HCT116 (cell line): Measurements from ENCODE around the gene RWDD4. TPM values are rescaled to one million over a fixed set of nuclear protein-coding genes. Genes with fewer than 3 reads are reported as not detected.

Experiments
- ATAC-seq: fragments of 200-7000 bp; cut with Tn5 transposase; 2 replicates; pipeline ENCODE4 v1.9.1; 2020; ENCODE audit warnings: mild to moderate bottlenecking, moderate library complexity
- BruUV-seq: library from RNA; stranded (reverse); fragments of 400-500 nt; replicated peaks from 2 replicates; lab custom pipeline; 2021; lab: Mats Ljungman, UMichigan
- CTCF ChIA-PET: fragments of 300-600 bp; sonication (Branson Sonifier 250); formaldehyde crosslinking; loops from one replicate; lab custom pipeline; 2021; ENCODE audit warnings: antibody characterized with exemption; lab: Charles Lee
- POLR2A ChIA-PET: fragments of 300-600, 350-600 bp; sonication (Branson Sonifier 250); formaldehyde crosslinking; loops from one replicate; lab custom pipeline; 2021; ENCODE audit warnings: antibody characterized with exemption; lab: Charles Lee
- RAD21 ChIA-PET, 2 experiments: fragments of 300-600 bp; sonication (Branson Sonifier 250); formaldehyde crosslinking; loops; one replicate each; lab custom pipeline; 2023; ENCODE audit warnings: low total read pairs in 2 of 2; ENCODE audit not compliant: uncharacterized antibody in 2 of 2, unreplicated experiment in 2 of 2, low non-redundant PET in 1 of 2; lab: Charles Lee
- DNase-seq: peaks from one replicate; pipeline ENCODE4 v3.0.0-alpha.2; 2010; ENCODE audit warnings: low read depth, low spot score
- H2AFZ ChIP-seq: fragments of 200-600 bp; shearing (Covaris generic), sonication (generic); 2 replicates; pipeline ENCODE4 v1.6.1; 2017; ENCODE audit warnings: low read depth, mixed run types, mixed read lengths, antibody characterized with exemption, low read length; ENCODE audit not compliant: poor library complexity, severe bottlenecking
- H3K27ac ChIP-seq: 2 replicates; pipeline ENCODE4 v1.5.1; 2012; ENCODE audit warnings: low read depth, low read length
- H3K27me3 ChIP-seq: fragments of 200-600 bp; sonication (generic); 2 replicates; pipeline ENCODE4 v1.6.1; 2016; ENCODE audit warnings: mixed run types, low read length, mixed read lengths; ENCODE audit not compliant: insufficient read depth
- H3K36me3 ChIP-seq, 2 experiments: fragments of 200-500 bp in 1 of 2; fragments of 200-600 bp in 1 of 2; sonication (Bioruptor generic) in 1 of 2; sonication (generic) in 1 of 2; 2 replicates each; pipeline versions ENCODE4 v1.5.1 to v1.6.1; 2014 to 2016; ENCODE audit warnings: low read length in 2 of 2, inconsistent platforms in 1 of 2, mixed read lengths in 1 of 2, mixed run types in 1 of 2; ENCODE audit not compliant: insufficient read depth in 2 of 2, control insufficient read depth in 1 of 2
- H3K4me1 ChIP-seq, 2 experiments: fragments of 200-600 bp in 1 of 2; sonication (generic) in 1 of 2; 2 replicates each; pipeline versions ENCODE4 v1.5.1 to v1.6.1; 2012 to 2017; ENCODE audit warnings: low read length in 2 of 2, inconsistent platforms in 1 of 2, mild to moderate bottlenecking in 1 of 2, mixed read lengths in 1 of 2, mixed run types in 1 of 2, moderate library complexity in 1 of 2; ENCODE audit not compliant: insufficient read depth in 2 of 2, control insufficient read depth in 1 of 2
- H3K4me2 ChIP-seq: fragments of 200-600 bp; sonication (generic); 2 replicates; pipeline ENCODE4 v1.6.1; 2017; ENCODE audit warnings: mixed run types, low read length, mixed read lengths
- H3K4me3 ChIP-seq, 2 experiments: fragments of 200-600 bp in 1 of 2; sonication (generic) in 1 of 2; replicated peaks in 1 of 2; 2 replicates each; pipeline ENCODE4 v1.5.1; 2011 to 2016; ENCODE audit warnings: low read length in 2 of 2, control low read depth in 1 of 2, low read depth in 1 of 2, mild to moderate bottlenecking in 1 of 2, mixed read lengths in 1 of 2, mixed run types in 1 of 2
- H3K79me2 ChIP-seq: fragments of 200-600 bp; sonication (generic); 2 replicates; pipeline ENCODE4 v1.6.1; 2017; ENCODE audit warnings: mild to moderate bottlenecking, mixed run types, low read length, moderate library complexity, mixed read lengths; ENCODE audit not compliant: insufficient read depth
- H3K9ac ChIP-seq: fragments of 200-600 bp; sonication (generic); 2 replicates; pipeline ENCODE4 v1.6.1; 2016; ENCODE audit warnings: low read length, mixed read lengths
- H3K9me2 ChIP-seq: fragments of 200-600 bp; sonication (generic), shearing (Covaris generic); 2 replicates; pipeline ENCODE4 v1.6.1; 2017; ENCODE audit warnings: mixed run types, mild to moderate bottlenecking, moderate library complexity; ENCODE audit not compliant: insufficient read depth
- H3K9me3 ChIP-seq, 2 experiments: fragments of 200-500 bp in 1 of 2; fragments of 200-600 bp in 1 of 2; sonication (Bioruptor generic) in 1 of 2; sonication (generic) in 1 of 2; 2 replicates each; pipeline ENCODE4 v1.6.1; 2014 to 2017; ENCODE audit warnings: low read length in 2 of 2, mixed read lengths in 2 of 2, inconsistent platforms in 1 of 2, low read depth in 1 of 2, mild to moderate bottlenecking in 1 of 2, mixed run types in 1 of 2, moderate library complexity in 1 of 2; ENCODE audit not compliant: control insufficient read depth in 1 of 2, insufficient read depth in 1 of 2
- H4K20me1 ChIP-seq: fragments of 200-600 bp; sonication (generic), shearing (Covaris generic); 2 replicates; pipeline ENCODE4 v1.6.1; 2017; ENCODE audit warnings: mixed run types, mild to moderate bottlenecking, moderate library complexity; ENCODE audit not compliant: insufficient read depth
- CEBPB ChIP-seq: IDR thresholded peaks from 2 replicates; pipeline ENCODE4 v1.6.1; 2012; ENCODE audit warnings: low read depth
- EGR1 ChIP-seq: IDR thresholded peaks from 2 replicates; pipeline ENCODE4 v1.6.1; 2012; ENCODE audit warnings: low read depth
- ELF1 ChIP-seq: IDR thresholded peaks from 2 replicates; pipeline ENCODE4 v1.6.1; 2012; ENCODE audit warnings: low read depth, borderline replicate concordance
- EZH2 ChIP-seq: fragments of 200-600 bp; sonication (generic); IDR thresholded peaks from 2 replicates; pipeline ENCODE4 v1.6.1; 2017; ENCODE audit warnings: antibody characterized with exemption, mixed run types
- FOSL1 ChIP-seq: IDR thresholded peaks from 2 replicates; pipeline ENCODE4 v1.6.1; 2012; ENCODE audit warnings: low read depth
- JUND ChIP-seq: IDR thresholded peaks from 2 replicates; pipeline ENCODE4 v1.6.1; 2012
- POLR2A ChIP-seq: IDR thresholded peaks from 2 replicates; pipeline ENCODE4 v1.7.0; 2011; ENCODE audit warnings: borderline replicate concordance; ENCODE audit not compliant: insufficient read depth, insufficient read length; ENCODE audit errors: extremely low read depth
- POLR2AphosphoS5 ChIP-seq: IDR thresholded peaks from 2 replicates; pipeline ENCODE4 v1.6.1; 2011; ENCODE audit warnings: mild to moderate bottlenecking, low read depth, low read length, moderate library complexity
- SIN3A ChIP-seq: IDR thresholded peaks from 2 replicates; pipeline ENCODE4 v1.6.1; 2012; ENCODE audit warnings: low read depth
- SP1 ChIP-seq: IDR thresholded peaks from 2 replicates; pipeline ENCODE4 v1.6.1; 2012; ENCODE audit warnings: low read depth
- SRF ChIP-seq: IDR thresholded peaks from 2 replicates; pipeline ENCODE4 v1.6.1; 2012; ENCODE audit warnings: low read depth
- ZFX ChIP-seq: fragments of 450-650 bp; IDR thresholded peaks from 2 replicates; pipeline ENCODE4 v1.6.1; 2017
- ZNF274 ChIP-seq: fragments of 200-500 bp; sonication (Bioruptor generic); IDR thresholded peaks from 2 replicates; pipeline ENCODE4 v1.6.1; 2014; ENCODE audit warnings: mild to moderate bottlenecking, low read depth, low read length, inconsistent platforms
- intact Hi-C: fragments of 100-400 bp; cut with micrococcal nuclease; formaldehyde crosslinking; loops from 2 replicates; pipeline ENCODE4 v1.10.0; 2022
- total RNA-seq: library from RNA; stranded (reverse); gene quantifications from one replicate; pipeline ENCODE4 v1.2.1, GENCODE V29; 2021; ENCODE audit not compliant: unreplicated experiment
- TF ChIP-seq, protein P1 (sequence below): IDR thresholded peaks from 2 replicates; pipeline ENCODE4 v1.6.1; 2012
- TF ChIP-seq, protein P2 (sequence below): IDR thresholded peaks from 2 replicates; pipeline ENCODE4 v1.6.1; 2012; ENCODE audit warnings: low read depth
- TF ChIP-seq, protein P3 (sequence below): IDR thresholded peaks from 2 replicates; pipeline ENCODE4 v1.6.1; 2011; ENCODE audit warnings: mild to moderate bottlenecking, low read length, moderate library complexity; ENCODE audit not compliant: insufficient replicate concordance; ENCODE audit errors: extremely low read depth
- TF ChIP-seq, protein P4 (sequence below), 3 experiments: fragments of 200-600 bp in 1 of 3; sonication (generic) in 1 of 3; IDR thresholded peaks in 2 of 3; conservative IDR thresholded peaks in 1 of 3; 2 replicates each; pipeline ENCODE4 v1.5.1; 2012 to 2017; ENCODE audit warnings: low read depth in 2 of 3, low read length in 2 of 3, antibody characterized with exemption in 1 of 3, borderline replicate concordance in 1 of 3, control low read depth in 1 of 3, mild to moderate bottlenecking in 1 of 3, mixed read lengths in 1 of 3, mixed run types in 1 of 3, moderate library complexity in 1 of 3; ENCODE audit not compliant: insufficient read depth in 1 of 3
- TF ChIP-seq, protein P5 (sequence below): IDR thresholded peaks from 2 replicates; pipeline ENCODE4 v1.6.1; 2012

Gene RWDD4
- total RNA-seq, 1 experiment from 2014 or later: 11.9 TPM

DNA sequence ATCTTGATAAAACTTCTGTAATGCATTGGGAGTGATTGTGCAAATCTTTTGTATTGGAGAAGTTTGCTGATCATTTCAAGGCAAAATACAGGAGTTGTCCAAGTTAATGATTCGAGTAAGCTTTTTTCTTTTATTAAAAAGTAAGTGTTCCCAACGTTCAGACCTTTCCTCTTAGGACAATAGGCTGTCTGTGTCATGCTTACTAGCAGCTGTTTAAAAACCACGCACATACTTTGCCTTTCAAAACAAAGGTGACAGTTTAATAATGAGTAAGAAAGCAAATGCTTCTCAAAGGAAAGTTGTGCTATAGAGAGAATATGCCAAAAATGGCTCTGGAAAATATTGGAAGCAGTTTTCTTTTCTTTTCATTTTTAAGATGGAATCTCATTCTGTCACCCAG, 11.3 kb upstream of the RWDD4 start:
- Histone ChIP-seq H3K4me3 (no peak overlapping the region), H3K9me2 (no peaks in the 10 kb centered on the region), H3K4me1 (no peaks in the 10 kb centered on the region)
- TF ChIP-seq, protein P1, sequence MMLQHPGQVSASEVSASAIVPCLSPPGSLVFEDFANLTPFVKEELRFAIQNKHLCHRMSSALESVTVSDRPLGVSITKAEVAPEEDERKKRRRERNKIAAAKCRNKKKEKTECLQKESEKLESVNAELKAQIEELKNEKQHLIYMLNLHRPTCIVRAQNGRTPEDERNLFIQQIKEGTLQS: no peak
- TF ChIP-seq, protein P2, sequence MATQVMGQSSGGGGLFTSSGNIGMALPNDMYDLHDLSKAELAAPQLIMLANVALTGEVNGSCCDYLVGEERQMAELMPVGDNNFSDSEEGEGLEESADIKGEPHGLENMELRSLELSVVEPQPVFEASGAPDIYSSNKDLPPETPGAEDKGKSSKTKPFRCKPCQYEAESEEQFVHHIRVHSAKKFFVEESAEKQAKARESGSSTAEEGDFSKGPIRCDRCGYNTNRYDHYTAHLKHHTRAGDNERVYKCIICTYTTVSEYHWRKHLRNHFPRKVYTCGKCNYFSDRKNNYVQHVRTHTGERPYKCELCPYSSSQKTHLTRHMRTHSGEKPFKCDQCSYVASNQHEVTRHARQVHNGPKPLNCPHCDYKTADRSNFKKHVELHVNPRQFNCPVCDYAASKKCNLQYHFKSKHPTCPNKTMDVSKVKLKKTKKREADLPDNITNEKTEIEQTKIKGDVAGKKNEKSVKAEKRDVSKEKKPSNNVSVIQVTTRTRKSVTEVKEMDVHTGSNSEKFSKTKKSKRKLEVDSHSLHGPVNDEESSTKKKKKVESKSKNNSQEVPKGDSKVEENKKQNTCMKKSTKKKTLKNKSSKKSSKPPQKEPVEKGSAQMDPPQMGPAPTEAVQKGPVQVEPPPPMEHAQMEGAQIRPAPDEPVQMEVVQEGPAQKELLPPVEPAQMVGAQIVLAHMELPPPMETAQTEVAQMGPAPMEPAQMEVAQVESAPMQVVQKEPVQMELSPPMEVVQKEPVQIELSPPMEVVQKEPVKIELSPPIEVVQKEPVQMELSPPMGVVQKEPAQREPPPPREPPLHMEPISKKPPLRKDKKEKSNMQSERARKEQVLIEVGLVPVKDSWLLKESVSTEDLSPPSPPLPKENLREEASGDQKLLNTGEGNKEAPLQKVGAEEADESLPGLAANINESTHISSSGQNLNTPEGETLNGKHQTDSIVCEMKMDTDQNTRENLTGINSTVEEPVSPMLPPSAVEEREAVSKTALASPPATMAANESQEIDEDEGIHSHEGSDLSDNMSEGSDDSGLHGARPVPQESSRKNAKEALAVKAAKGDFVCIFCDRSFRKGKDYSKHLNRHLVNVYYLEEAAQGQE: no peak
- TF ChIP-seq EZH2 (no peak), ZFX (no peak), SIN3A (no peak), SP1 (no peak), FOSL1 (no peak), EGR1 (no peak), POLR2A (no peak), SRF (no peak), ELF1 (no peak), ZNF274 (no peak), POLR2AphosphoS5 (no peak), CEBPB (no peak), JUND (no peak)
- TF ChIP-seq, protein P3, sequence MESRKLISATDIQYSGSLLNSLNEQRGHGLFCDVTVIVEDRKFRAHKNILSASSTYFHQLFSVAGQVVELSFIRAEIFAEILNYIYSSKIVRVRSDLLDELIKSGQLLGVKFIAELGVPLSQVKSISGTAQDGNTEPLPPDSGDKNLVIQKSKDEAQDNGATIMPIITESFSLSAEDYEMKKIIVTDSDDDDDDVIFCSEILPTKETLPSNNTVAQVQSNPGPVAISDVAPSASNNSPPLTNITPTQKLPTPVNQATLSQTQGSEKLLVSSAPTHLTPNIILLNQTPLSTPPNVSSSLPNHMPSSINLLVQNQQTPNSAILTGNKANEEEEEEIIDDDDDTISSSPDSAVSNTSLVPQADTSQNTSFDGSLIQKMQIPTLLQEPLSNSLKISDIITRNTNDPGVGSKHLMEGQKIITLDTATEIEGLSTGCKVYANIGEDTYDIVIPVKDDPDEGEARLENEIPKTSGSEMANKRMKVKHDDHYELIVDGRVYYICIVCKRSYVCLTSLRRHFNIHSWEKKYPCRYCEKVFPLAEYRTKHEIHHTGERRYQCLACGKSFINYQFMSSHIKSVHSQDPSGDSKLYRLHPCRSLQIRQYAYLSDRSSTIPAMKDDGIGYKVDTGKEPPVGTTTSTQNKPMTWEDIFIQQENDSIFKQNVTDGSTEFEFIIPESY: no peak
- TF ChIP-seq, protein P4, sequence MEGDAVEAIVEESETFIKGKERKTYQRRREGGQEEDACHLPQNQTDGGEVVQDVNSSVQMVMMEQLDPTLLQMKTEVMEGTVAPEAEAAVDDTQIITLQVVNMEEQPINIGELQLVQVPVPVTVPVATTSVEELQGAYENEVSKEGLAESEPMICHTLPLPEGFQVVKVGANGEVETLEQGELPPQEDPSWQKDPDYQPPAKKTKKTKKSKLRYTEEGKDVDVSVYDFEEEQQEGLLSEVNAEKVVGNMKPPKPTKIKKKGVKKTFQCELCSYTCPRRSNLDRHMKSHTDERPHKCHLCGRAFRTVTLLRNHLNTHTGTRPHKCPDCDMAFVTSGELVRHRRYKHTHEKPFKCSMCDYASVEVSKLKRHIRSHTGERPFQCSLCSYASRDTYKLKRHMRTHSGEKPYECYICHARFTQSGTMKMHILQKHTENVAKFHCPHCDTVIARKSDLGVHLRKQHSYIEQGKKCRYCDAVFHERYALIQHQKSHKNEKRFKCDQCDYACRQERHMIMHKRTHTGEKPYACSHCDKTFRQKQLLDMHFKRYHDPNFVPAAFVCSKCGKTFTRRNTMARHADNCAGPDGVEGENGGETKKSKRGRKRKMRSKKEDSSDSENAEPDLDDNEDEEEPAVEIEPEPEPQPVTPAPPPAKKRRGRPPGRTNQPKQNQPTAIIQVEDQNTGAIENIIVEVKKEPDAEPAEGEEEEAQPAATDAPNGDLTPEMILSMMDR (IDR thresholded peaks at IDR 0.05 in 2 of 3, conservative IDR thresholded peaks at IDR 0.05 in 1 of 3; ENCODE audit: borderline replicate concordance in 1 of 3, insufficient read depth in 1 of 3, low read depth in 2 of 3, low read length in 2 of 3): no peak
- TF ChIP-seq, protein P5, sequence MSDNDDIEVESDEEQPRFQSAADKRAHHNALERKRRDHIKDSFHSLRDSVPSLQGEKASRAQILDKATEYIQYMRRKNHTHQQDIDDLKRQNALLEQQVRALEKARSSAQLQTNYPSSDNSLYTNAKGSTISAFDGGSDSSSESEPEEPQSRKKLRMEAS: no peak
- TF ChIP-seq, all 23 proteins: peak for 0
- ChIA-PET CTCF (no interaction called here), POLR2A (no interaction called here), RAD21 (no interaction called here)
- Histone ChIP-seq H3K9me3 (no peaks in the 10 kb centered on the region), H3K27me3 (no peaks in the 10 kb centered on the region), H2AFZ (no peak overlapping the region), H4K20me1 (no peaks in the 10 kb centered on the region), H3K9ac (no peak overlapping the region), H3K27ac (no peak overlapping the region), H3K4me2 (no peak overlapping the region), H3K79me2 (no peaks in the 10 kb centered on the region), H3K36me3 (peaks cover 0 to 2% of the 10 kb centered on the region in 2 experiments; a peak in 1 of 4 replicates)
- no peak for DNase-seq
- BruUV-seq: no TSS peak
- no peak for ATAC-seq
- intact Hi-C loops: no loop called here
